Measurements from ENCODE around the gene IMPDH1. TPM values are rescaled to one million over a fixed set of nuclear protein-coding genes. Genes with fewer than 3 reads are reported as not detected.

The IMPDH1 gene
- total RNA-seq, 1 experiment from 2014 or later: 68.3 TPM

DNA sequence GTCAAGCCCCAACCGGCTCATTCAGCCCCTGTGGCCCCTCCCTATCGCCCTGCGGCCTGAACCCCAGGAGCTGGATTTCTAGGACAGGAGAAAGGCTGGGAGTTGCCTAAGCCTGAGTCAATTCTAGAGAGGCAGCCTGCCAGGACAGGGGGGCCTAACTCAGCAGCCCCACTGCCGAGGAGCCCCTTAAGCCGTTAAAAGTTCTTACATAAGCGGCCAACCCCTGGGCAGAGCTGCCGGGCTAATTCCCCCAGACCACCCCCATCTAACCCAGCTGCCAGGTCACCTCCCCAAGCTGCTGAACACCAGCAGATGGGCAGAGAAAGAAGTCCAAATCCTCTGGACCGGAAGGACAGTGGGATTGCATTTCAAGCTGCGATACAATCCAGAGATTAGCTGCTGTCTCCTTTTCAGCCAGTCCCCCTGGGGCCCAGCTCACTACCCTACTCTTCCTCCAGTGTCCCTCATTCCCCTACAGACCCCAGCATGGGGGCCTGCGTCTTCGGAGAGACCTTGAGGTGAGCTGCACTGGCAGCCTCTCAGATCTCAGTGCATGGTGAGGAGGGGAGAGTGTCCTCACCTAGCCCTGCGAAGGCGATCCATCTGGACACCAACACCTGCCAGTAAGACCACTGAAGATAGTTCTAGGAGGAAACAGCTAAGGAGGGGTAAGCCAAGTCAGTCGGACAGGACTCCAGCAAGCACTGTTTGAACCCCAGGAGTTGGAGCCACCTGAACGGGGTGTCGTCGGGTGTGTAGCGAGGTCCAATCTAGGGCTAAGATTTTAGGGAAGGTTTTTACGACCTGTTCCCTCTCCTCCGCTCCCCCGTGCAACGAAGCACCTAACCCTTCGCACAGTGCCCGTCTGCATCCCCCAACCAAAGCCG is 830 bp downstream of the IMPDH1 start:
- no peak for DNase-seq (ENCODE audit: low read depth, low spot score)
- in situ Hi-C loops (cut with HindIII; ENCODE audit: low pct_unique_long_range_greater_than_20kb, low sequenced_read_pairs): no loop called here

DNA sequence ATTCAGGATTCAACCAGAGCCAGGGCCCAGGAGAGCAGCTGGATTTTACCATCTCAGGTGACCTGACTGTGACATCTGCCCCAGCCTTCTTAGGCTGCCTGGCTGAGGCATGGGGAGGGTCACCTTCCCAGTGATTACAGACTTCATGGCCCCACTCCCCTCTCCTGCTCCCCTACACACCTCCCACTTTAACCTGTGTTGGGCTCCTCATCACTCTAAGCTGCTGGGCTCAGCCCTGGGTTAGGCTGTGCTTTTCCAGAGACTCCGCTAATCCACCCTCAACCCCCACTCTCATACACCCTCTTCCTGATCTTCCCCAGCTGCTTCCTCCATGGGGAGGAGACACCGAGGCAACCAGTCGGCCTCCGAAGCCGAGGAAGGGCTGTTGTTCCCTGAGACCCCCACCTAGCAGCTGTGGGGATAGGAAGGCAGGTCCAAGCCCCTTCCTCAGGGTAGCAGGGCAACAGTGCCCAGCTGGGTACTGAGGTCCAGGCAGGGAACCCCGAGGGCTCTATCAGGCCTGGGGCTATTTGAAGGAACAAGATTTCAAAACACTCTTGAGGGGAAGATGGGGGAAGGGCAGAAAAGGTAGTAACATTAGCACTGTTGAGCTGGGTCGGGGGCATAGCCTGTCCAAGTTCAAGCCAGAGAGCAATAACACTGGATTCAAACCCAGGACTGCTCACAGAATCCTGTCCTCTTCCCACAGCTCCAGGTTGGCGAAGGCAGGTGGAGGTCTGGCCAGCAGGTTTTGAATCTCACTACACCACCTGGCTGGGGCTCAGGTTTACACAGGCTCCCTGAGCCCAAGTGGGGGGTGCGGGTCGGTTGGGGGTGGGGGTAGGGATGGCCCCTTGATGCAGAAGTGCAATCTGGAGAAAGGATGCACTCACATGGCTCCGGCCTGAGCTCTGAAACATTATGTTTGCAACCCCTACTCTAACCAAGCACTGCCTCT is 1.8 kb downstream of the IMPDH1 start:
- no peak for DNase-seq (ENCODE audit: low read depth, low spot score)
- in situ Hi-C loops (cut with HindIII; ENCODE audit: low pct_unique_long_range_greater_than_20kb, low sequenced_read_pairs): no loop called here

DNA sequence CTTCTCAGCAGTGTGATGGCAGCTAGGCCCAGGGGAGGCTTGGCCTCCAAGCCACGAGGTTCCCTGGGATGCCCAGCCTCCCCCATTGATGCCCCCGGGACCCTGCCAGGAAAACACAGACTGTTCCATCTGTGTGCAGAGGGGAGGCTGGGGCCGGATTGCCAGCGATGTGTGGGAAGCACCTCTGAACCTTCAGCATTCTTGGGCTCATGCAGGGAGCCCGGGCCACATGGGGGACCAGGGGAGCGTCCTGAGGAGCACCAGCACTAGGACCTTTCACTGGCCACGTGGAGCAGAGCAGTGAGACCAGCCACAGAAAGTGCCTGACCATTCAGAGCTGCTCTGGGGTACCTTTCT is 2.6 kb downstream of the IMPDH1 start:
- in situ Hi-C loops (cut with HindIII; ENCODE audit: low pct_unique_long_range_greater_than_20kb, low sequenced_read_pairs): no loop called here
- DNase-seq (ENCODE audit: low read depth, low spot score): no peak

DNA sequence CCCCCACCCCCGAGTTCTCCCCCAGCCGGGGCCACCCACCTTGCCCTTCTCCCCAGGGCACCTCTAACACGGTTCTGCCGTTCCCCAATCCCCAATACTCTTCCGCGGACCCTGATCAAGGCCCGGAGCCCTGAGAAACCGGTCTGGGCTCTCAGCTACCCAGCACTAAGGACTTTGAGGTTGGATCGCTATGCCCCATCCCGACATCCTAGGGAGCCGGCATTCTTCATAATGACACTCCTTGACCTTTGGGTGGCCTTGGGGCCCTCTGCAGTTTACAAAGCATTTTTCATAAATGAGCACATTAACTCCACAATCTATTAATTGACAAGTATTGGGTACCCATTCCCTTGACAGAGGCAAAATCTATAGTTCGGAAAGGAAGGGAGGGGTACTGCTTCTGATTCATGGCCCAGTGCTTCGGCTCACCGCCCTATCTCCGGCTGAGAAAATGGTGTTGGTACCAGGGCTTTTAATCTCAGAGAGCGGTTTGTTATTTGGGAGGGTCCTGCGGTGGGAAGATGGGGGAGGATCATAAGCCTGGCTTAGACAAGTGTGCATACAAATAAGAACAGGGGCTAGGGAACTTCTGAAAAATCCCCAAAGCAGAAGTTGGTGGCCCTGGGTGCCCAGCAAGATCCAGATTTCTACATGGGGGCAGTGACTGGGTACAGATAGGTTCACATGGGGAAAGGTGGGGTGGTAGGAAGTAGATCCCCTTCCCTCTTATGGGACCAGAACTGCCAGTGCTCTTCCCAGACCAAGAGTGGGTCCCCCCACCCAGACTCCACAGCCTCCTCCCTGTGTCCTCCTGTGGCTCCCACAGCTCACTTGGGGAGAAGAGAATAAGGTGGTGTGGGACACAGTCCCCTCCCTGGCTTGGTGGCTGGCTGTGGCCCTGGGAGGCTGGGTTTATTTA is 3.2 kb downstream of the IMPDH1 start:
- in situ Hi-C loops (cut with HindIII; ENCODE audit: low pct_unique_long_range_greater_than_20kb, low sequenced_read_pairs): no loop called here
- no peak for DNase-seq (ENCODE audit: low read depth, low spot score)

DNA sequence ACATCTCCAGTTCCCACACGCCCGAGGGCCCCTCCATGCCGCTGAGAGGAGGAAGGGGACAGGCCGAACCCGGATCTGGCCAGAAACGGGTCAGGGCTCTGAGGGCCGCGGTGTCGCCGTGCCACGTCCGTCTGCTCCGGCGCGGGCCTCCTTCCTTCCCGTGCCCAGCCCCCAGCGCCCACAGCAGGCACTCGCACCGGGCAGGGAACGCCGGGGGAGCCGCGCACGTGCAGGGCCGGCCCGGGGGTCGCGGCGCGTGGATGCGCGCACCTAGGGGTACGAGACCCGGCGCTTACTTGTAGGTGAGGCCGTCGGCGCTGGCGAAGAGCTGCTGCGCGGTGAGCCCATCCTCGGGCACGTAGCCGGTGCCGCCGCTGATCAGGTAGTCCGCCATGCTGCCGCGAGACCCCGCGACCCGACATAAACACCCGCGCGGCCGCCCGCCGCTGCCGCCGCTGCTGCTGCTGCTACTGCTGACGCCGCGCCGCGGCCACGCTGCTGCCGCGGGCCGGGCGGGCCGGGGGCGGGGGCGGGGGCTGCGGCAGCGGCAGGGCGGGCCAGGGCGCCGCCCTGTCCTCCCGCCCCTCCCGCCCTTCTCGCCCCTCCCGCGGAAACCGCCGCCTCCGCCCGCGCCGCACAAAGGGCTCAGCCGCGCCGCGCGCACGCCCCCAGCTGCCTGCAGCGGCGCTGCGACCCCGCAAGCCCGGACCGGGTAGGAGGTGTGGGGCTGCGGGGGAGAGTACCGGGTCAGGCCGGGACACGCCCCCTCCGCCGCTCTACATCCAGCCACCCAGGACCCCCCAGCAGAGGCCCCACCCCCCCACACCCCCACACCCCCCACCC is 4.1 kb downstream of the IMPDH1 start:
- in situ Hi-C loops (cut with HindIII; ENCODE audit: low pct_unique_long_range_greater_than_20kb, low sequenced_read_pairs): no loop called here
- peak; percentile 52 for DNase-seq (ENCODE audit: low read depth, low spot score)

DNA sequence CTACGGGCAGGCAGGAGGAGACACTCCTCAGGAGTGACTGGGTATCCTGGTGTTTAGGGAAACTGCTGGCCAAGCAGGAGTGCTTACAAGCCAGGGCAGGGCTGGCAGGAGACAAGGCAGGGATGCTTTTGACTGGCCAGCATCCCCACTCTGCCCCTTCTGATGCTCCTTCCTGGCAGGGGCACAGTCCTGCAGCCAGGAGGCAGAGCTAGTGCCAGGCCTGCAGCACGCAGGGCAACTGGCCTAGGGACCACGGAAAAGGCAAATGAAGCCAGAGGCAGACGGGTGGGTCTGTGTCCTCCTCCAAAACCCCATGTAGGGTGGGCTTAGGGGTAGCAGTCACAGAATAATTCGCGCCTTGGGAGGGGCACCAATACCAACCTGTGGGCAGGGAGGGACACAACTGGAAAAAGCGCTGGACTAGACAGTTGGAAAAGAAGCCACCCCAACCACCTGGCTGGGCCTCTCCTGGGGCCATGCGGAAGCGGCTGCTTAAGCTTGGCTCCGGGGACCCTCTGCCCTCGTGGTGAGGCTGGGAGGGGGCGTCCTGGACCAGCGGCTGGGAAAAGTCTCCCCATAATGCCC is 4.8 kb downstream of the IMPDH1 start:
- peak; percentile 32 for DNase-seq (ENCODE audit: low read depth, low spot score)
- in situ Hi-C loops (cut with HindIII; ENCODE audit: low pct_unique_long_range_greater_than_20kb, low sequenced_read_pairs): no loop called here

DNA sequence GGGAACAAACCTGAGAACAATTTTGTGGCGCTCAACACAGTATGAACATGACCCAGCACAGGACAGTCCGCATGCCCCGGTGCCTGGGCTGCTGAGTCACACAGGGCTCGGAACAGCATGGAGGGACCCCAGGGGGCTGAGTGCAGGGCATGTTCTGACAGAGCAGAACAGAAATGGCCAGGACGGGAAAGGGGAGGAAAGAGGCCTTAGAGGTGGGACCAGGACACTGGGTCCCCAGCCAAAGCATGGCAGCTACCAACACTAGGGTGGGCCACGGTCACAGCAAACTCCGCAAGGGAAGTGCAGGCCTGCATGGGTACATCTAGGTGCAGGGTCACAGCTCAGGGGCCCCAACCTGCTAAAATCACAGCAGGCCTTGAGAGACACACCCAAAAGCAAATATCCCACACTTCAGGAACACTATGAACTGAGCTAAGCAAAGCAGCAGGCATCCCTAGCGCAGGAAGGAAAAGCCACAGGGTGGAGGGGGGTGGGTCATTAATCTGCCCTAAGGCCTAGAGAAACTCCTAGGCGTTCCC is 5.6 kb downstream of the IMPDH1 start:
- in situ Hi-C loops (cut with HindIII; ENCODE audit: low pct_unique_long_range_greater_than_20kb, low sequenced_read_pairs): no loop called here

DNA sequence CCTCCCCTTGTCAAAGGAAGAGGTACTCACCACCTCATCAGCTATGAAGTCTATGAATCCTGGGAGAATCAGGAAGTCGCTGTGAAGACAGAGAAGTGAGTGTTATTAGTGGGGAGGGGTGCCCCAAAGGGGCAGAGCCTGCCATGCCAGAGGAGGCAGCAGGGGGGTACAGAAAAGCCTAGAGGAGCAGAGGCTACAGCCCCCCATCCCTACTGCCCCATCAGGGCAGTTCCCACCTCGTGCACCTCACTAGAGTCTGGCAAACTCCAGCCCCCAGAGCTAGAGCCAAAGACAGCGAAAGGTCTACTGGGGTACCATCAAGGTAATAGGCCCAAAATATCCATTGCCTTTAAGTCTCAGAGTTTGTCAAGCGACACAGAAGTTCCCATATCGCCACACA is 6.1 kb downstream of the IMPDH1 start:
- in situ Hi-C loops (cut with HindIII; ENCODE audit: low pct_unique_long_range_greater_than_20kb, low sequenced_read_pairs): no loop called here
- no peak for DNase-seq (ENCODE audit: low read depth, low spot score)

More for the DNA sequence above, 5.6 kb downstream of the IMPDH1 start:
- DNase-seq (ENCODE audit: low read depth, low spot score): no peak

DNA sequence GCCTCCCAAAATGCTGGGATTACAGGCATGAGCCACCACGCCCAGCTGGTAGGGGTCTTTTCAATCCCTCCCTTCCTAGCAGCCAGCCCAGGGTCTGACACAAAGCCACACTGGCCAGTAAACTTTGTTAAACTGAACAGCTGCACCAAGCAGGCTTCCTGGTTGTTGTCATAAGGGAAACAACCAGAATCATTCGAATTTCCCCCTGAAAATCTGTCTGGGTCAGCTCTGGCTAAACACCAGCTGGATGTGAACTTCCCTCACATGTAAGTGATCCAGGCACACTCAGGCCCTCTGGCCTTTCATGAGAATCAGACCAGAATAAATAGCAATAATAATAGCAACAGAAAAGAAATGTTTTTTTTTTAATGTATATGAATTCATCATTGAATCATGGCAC is 7.4 kb downstream of the IMPDH1 start:
- in situ Hi-C loops (cut with HindIII; ENCODE audit: low pct_unique_long_range_greater_than_20kb, low sequenced_read_pairs): no loop called here
- DNase-seq (ENCODE audit: low read depth, low spot score): no peak

DNA sequence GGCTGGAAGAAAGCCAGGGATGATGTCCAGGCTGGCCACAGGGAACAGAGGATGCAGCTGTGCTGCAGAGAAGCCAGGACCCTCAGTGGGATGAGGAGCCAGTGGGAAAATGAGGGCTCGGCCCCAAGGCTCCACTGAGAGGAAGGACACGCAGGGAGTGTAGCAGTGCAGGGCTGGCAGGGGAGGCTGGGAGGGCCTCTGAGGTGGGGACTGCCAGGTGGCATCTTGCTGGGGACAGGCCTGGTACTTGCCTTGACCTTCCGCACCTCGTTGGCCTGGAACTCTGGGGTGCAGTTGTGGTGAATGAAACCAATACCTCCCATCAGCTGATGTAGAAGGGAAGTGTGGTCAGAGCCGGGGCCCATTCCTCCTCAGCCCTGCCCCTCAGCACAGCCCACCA is 9.2 kb downstream of the IMPDH1 start:
- in situ Hi-C loops (cut with HindIII; ENCODE audit: low pct_unique_long_range_greater_than_20kb, low sequenced_read_pairs): no loop called here
- DNase-seq (ENCODE audit: low read depth, low spot score): no peak

DNA sequence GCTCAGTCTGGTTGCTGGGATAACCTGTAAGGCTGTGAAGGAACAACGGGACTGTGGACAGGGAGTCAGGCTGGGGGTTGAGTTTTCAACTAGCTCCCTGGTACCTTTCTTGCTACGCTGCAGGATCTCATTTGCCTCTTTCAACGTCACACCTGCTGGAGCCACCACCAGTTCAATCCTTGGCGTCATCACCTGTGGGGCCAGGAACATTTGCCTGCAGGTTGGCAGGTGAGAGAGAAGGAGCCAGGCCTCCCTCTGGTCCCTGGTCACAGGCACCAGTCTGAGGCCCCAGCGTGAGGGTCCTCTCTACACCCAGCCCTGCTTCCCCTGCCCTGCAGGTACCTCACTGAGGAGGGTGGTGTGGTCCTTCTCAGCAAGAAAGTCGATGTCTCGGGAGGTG is 9.8 kb downstream of the IMPDH1 start:
- in situ Hi-C loops (cut with HindIII; ENCODE audit: low pct_unique_long_range_greater_than_20kb, low sequenced_read_pairs): no loop called here
- no peak for DNase-seq (ENCODE audit: low read depth, low spot score)

DNA sequence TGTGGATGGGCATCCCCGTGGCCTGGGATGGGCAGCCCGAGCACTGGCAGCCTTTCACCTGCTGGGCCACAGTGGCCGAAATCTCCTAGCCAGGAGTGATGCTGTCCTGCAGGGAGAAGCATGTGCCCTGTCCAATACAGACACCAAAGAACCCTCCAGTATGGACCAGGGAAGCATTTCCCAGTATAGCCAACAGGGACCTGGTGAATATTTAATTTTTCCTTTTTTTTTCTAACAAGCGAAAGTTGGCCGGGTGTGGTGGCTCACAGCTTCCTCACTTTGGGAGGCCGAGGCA is 11.0 kb downstream of the IMPDH1 start:
- DNase-seq (ENCODE audit: low read depth, low spot score): no peak

DNA sequence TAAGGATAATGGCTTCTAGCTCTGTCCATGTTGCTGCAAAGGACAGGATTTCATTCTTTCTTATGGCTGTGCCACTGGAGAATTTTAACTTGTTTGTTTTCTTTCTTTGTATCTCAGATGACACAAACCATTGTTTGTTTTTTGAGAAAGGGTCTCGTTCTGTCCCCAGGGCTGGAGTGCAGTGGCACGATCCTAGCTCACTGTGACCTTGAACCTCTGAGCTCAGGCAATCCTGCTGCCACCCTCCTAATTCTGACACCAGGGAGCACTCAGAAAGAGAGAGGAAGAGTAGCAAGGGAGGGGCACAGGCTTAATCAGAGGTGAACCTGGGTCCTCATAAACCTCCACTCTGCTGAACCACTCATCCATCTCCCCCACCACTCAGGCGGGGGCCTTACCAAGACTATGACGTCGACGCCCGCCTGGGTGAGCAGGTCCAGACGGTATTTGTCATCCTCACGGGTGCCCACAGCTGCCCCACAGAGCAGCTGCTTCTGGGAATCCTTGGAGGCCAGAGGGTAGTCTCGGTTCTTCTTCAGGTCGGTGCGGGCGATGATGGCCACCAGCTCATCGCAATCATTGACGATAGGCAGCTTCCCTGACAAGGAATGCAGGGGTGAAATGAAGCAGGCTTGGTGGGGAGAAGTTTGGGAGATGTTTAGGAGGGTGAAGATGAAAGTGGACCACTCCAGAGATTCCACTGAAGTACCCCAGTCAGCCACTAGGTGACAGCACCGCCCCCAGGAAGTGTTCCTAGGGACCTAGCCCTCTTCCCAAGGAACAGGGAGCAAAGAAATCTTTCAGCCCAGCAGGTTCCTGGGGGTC is 11.6 kb downstream of the IMPDH1 start:
- in situ Hi-C loops (cut with HindIII; ENCODE audit: low pct_unique_long_range_greater_than_20kb, low sequenced_read_pairs): no loop called here
- peak; percentile 79 for DNase-seq (ENCODE audit: low read depth, low spot score)

More for the DNA sequence above, 11.0 kb downstream of the IMPDH1 start:
- in situ Hi-C loops (cut with HindIII; ENCODE audit: low pct_unique_long_range_greater_than_20kb, low sequenced_read_pairs): no loop called here

DNA sequence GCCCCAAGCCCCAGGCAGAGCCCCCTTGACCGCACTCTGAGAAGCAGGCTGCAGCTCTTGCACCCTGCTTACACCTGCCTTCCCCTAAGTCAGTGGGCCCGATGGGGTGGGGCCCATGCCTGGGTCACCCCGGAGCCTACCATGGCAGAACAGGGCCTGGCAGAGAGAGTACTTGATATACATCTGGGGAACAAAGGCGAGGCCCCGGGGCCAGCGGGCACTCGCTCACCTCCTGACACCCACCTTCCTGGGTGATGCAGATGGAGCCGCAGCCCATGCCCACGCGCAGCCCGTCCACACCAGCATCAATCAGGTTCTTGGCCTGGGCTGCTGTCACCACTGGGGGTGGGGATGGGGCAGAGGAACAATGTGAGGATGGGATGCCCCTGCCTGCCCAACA is 13.4 kb downstream of the IMPDH1 start:
- in situ Hi-C loops (cut with HindIII; ENCODE audit: low pct_unique_long_range_greater_than_20kb, low sequenced_read_pairs): no loop called here
- DNase-seq (ENCODE audit: low read depth, low spot score): no peak

DNA sequence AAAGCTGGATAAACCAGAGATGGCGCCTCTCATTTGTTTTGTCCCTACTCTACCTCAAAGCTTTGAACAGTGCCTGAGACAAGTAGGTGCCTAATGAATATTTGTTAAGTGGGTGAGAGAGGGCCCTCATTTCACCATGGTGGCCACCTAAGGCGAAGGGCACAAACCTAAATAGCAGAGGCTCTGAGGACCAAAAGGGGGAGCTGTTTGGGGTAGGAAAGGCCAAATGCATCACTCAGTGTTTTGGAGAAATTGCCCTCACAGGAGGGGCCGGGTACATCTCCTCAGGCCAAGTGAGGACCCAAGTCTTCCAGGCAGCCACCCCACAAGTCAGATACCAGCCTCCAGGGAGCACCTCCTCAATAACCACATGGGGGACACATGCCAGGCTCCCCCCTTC is 14.0 kb downstream of the IMPDH1 start:
- no peak for DNase-seq (ENCODE audit: low read depth, low spot score)
- in situ Hi-C loops (cut with HindIII; ENCODE audit: low pct_unique_long_range_greater_than_20kb, low sequenced_read_pairs): no loop called here
